H4 (cell line): Measurements from ENCODE around the gene ATG2B. TPM values are rescaled to one million over a fixed set of nuclear protein-coding genes. Genes with fewer than 3 reads are reported as not detected.
A peak's percentile ranks its signal among the peaks of the same experiment; 100 is the strongest.
"Not testable (repeated sequence)": the region's sequence is repeated elsewhere in the genome, so short reads cannot be mapped to it uniquely, and the experiment has no call there.

ENCODE experiments used
- DNase-seq: peaks from one replicate; pipeline ENCODE4 v3.0.0-alpha.2; 2015; ENCODE audit warnings: low spot score
- total RNA-seq: library from RNA; depleted of rRNA; stranded (reverse); fragments of >200 nt; shearing (Covaris generic); gene quantifications from 2 replicates; pipeline ENCODE4 v1.2.3, GENCODE V29; 2014

The ATG2B gene
- total RNA-seq, 1 experiment from 2014 or later, result 5.6 TPM

DNA sequence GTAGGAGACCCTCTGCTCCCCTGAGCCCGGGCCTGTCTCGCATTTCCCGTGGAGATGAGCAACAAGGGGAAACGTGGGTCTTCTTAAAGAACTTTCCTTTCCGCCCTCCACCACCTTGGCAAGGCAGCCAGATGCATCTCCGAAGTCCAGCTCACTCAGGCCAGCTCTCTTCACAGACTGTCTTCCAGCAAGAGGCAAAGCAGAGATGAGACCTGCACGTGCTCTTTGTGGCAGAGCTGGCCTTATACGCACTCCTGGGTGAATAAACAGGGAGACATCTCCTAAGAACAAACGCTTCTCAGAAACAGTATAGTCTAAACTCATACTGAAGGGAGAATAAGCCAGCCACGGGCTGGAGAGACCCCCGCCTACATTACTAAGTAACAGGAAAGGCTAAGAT, 108.5 kb downstream of the ATG2B start:
- DNase-seq, result no peak

DNA sequence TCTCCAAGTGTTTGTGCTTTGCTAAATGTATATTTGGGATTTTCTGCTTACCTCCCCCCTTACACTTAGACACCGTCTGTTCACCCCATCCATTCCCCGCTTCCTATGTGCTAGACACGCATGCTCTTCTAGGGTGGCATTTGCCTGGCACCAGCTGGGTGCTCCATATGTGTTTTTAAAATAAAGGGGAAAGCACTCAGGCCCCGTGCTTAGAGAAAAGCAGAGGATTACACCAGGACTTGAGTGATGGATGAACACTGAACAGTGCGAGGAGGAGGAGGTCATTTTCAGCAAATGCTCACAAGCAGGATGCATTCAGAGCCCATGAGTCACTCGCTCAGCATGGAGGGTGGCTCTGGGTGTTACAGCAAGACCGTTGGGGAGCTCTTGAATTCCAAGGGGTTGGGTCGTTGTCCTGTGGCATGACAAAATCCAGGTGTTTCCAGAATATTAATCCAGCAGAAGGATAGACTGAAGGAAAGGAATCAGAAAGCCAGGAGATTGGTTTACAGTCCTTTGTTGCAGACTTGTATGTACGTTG, 110.1 kb downstream of the ATG2B start:
- DNase-seq, result peak; percentile 64

DNA sequence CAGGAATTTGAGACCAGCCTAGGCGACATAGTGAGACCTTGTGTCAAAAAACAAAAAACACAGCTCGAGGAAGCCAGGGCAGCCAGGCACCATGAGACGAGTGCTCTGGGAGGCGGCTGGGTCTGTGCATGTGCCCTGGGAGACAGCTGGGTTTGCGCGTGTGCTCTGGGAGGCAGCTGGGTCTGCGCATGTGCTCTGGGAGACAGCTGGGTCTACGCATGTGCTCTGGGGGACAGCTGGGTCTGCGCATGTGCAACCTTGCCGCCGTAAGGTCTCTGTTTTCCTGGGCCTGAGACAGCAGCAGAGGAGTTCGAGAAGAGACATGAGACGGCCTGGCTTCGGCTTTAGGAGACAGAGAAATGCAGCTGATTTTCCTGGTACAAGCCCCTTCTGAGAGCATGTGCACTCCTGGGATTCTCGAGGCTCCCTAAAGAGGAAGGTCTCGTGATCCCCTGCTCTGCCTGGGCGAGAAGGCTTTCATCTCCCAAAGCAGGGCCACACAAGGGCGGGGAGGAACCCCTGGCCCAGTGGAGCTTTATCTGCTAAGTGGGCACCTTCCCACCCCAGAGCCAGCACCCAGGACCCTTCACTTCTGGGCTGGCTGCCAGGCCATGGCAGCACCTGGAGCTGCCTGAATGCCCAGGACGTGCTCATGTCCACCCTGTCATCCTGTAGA, 110.7 kb downstream of the ATG2B start:
- no peak for DNase-seq

DNA sequence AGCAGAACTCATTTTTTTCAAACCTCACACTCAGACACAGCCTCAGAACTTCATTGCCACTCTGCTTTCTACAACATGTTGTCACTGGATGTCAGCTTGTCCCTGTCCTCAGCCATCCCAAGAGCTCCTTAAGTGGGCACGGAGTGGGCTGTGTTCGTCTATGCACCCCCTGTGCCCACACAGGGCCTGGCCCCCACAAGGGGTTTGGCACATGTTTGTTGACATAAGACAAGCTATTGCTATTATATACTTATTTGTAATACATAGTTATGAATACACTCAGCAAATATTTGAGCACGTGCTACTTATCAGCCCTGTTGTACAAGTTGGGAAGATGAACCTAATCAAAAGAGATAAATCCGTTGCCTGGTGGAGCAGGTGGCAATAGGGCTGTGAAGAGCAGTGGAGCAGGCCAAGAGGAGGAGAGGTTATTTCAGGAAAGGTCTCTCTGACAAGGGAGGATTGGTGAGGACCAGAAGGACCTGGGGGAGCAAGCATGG, 111.4 kb downstream of the ATG2B start:
- DNase-seq, result no peak

DNA sequence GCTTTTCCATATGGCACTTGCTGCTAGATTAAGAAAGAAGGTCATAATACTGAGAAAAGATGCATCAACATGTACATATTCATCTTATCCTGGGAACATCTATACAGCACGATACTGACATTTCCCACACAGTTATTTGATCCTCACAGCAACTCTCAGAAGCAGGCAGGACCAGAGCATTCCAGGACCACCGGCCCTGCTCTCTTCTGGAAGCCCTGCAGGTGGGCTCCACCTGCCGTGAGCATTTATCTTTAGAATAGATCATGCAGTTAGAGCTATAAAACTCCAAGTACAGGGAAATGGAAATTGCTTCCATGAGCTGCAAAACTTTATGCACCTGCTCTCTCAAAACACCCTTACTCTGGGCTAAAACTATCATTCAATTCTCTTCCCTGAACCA, 112.7 kb downstream of the ATG2B start:
- DNase-seq, result no peak

DNA sequence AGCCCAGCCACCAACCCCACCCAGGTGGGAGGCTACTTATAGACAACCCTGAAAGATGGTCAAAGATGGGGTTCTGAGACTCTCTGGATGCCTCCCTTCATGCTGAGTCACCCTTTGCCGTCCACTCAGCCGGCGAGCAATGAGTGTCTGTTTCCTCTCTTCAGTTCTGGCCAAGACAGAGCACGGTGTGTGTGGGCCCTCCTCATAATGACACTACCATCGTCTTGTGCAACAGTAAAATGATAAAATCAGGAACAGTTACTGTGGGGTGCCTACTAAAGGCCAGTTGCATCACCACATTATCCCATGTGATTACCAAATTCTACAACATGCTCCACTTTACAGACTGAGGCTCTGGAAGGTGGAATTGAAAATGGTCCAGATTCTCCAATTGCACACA, 114.1 kb downstream of the ATG2B start:
- peak; percentile 64 for DNase-seq

DNA sequence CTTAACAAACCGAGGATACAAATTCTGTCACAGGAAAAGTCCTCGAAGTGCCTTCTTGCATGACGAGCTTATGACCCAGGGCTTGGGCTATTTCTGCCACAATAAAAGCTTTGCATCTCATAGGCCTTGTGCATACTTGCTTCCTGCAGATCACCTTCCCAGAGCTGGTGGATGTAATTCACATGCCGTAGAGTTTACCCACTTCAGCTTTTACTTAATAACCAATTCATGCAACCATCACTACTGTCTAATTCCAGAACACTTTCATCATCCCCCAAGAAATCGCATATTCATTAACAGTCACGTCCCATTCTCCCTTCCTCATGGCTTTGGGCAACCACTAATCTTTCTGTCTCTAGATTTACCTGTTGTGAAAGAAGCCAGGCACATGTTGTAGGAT, 116.1 kb downstream of the ATG2B start:
- DNase-seq, result no peak

DNA sequence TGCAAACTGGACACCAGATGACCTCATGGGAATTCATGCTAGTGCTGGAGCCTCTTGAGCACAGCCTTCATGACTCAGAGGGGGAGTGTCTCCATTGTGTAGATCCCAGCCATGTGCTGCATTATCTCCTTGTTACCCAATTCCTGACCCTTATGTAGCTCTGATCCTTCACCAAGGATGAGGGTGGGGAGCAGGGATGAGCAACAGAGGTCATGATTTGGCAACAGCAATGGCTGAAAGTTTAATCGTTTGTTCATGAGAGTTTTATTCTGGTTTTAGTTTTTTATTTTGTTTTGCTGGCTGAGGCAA, 116.6 kb downstream of the ATG2B start:
- peak; percentile 89 for DNase-seq

DNA sequence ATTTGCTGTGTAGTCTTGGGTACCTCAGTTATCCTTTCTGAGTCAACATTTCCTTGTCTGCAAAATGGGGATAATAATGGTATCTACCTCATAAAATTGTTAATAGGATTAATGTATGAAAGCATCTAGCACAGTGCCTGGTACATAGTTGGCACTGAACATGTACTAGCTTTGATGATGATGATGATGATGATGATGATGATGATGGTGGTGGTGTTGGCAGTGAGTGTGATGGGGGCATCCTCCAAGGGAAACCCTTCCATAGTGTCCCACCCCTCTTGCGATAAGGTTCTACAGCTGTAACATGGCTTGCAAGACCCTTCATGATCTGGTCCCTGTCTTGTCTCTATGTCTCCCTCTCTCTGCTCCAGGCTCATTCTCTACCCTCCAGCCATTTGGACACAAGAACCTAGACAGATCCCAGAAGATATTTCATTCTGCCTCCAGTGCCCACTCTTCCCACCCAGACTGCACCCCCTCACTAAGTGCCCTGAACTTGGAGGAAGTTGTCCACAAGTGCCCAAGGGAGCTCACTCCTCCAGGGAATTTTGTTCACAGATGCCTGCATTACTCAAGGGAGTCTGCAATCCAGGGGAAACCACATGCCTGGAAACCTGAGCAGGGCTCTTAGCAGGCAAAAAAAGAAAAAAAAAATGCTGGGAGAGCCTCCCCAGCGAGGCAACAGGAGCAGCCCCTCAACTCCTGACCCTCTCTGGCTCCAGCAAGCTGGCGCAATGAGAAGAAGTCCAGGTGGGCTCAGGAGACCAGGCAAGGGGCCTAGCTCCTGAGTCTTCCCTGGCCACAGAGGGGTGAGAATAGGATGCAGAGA, 117.2 kb downstream of the ATG2B start:
- peak; percentile 63 for DNase-seq

DNA sequence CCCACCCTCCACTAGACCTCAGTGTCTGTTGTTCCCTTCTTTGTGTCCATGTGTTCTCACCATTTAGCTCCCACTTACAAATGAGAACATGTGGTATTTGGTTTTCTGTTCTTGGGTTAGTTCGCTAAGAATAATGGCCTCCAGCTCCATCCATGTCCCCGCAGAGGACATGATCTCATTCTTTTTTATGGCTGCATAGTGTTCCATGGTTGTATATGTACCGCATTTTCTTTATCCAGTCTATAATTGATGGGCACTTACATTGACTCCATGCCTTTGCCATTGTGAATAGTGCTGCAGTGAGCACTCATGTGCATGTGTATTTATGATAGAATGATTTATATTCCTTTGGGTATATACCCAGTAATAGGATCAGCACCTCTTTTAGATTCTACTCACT, 118.1 kb downstream of the ATG2B start:
- DNase-seq, result not testable (repeated sequence)

DNA sequence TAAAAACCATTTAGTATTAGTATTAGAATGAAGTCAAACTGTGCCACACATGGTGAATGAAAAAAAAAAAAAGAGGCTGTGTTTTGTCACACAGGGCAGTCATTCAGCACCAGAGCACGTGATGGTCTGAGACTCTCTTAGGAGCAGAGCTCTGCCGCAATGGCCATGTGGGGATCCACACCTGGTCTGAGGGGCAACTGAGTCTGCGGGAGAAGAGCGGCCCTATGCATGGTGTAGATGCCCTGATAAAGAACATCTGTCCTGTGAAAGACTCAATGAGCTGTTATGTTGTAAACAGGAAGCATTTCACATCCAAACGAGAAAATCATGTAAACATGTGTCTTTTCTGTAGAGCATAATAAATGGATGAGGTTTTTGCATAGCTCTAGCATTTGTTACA, 119.4 kb downstream of the ATG2B start:
- DNase-seq, result no peak

DNA sequence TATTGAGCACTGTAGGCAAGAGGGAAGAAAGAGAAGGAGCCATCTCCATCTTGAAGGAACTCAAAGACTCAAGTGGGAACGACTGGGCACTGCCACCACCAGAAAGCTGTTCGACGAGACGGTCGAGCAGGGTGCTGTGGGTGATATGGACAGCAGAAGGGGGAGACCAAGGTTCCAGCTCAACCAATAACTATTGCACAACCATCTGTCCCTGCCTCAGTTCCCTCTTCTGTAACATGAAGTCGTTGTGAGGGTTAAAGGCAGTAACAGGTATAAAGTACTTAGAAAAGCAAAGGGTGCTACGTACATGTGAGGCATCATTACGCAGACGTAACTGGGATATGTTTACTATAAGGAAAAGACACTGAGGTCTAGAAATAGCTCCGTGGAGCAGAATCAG, 121.0 kb downstream of the ATG2B start:
- no peak for DNase-seq

DNA sequence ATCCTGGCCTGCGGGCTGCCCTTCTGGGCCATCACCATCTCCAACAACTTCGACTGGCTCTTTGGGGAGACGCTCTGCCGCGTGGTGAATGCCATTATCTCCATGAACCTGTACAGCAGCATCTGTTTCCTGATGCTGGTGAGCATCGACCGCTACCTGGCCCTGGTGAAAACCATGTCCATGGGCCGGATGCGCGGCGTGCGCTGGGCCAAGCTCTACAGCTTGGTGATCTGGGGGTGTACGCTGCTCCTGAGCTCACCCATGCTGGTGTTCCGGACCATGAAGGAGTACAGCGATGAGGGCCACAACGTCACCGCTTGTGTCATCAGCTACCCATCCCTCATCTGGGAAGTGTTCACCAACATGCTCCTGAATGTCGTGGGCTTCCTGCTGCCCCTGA, 122.5 kb downstream of the ATG2B start:
- DNase-seq, result no peak

DNA sequence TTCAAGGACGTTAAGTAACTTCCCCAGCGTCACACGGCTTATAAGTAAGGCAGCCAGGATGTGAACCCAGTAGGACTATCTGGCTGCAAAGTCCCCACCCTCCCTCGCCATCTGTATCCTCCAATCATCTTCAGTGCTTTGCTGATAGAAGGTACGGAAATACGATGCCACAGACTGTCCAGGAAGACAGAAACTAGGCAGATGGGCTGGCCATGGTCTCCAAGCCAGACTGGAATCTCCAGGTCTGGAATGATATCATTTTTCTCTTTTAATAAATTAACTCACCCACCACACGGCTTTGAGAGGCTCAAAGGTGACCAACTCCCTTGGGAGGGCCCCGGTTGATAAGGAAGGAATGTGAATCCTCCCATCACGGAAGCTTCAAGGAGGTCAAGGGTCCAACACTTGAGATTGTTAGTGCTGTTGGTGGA, 123.4 kb downstream of the ATG2B start:
- DNase-seq, result no peak

DNA sequence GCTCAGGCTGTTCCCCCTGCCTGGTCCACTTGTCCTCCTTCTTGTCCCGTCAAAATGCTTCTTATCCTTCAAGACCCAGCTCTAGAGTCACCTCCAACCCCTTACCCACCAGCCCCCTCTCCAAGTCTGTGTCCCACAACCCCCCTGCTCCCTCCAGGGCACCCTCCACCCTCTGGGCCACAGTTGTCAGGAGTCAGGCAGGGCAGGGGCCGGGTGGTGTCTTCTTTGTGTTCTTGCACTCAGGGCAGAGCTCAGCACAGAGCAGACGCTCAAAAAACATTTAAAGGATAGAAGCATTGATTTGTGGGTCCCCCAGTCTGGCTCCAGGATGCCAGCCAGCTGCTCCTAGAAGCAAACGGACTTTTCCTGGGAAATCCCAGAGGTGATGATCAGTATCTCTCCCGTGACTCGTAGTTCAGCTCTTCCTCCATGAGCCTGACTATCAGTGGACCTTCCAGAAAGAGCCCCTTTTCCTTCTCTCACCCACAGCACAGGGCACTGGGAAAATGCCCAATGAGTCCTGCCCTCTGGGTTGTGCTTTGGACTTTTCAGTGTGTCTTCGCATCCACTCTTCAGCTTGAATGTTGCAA, 124.4 kb downstream of the ATG2B start:
- no peak for DNase-seq

DNA sequence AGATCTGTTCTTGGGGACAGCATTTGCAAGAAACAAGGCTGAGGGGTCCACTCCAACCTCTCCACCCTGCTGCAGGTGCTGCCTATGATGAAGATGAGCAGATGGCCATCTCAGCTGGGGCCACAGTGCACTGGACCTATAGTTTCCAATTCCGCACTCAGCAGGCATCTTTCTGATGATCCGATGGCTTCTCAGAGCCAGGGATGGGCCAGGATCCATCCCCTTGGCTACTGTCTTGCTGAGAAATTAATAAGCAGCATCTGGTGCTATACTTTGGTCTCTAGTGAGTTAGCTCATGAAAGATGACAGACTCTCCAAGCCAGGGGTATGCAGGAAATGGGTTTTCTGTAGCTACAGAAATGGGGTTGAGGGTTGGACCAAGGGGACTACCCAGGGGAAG, 125.5 kb downstream of the ATG2B start:
- DNase-seq, result no peak

DNA sequence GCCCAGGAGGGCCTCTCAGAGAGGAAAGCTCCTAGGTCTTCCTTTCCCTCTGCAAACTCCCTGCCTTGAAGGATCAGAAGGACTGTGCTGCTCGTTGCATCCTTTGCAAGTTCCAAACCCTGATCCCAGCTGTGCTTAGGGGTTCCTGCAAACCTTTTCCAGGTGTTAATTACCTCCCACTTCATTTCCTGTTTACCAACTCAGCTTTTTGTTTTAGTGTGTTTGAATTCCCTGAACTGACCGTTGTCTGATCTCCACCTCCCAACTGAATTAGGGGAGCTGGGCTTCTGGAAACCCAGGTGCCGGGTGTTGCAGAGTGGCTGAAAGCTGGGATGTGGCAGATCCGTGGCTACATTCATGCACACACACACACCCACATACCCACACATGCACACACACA, 127.7 kb downstream of the ATG2B start:
- no peak for DNase-seq

DNA sequence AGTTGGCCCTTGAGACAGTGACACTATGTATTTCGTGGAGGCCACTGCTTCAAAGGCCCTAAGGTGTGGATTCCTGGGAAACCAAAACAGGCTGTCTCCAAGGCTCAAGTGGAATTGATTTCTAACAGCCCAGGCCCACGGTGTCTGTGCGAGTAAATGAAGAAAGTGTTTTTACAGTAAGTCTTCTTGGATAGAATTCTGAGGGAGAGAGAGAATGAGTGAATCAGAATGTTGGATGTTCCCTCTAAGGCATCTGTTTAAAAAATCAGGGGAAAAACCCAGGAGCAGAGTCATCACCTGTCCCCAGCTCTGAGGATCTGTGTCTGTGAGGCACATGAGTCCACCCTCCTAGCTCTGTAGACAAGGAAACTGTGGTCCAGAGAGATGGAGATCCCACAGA, 129.5 kb downstream of the ATG2B start:
- DNase-seq, result no peak

DNA sequence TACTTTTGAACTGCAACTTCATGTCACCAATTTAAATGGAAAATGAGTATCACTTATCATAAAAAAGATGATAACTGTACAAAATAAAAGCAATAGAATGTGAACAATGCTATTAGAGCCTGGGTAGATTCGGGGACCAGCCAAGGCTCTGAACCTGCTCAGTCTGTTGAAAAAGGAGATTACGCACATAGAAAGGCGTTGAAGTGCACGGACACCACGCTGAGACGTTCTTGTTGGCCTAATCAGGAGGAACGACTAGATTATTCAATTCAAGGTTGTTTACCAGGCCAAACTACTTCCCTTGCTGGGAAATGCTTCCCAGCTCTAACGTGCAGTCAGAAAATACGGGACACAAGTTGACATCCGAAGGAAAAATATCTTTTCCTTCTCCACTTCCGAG, 130.6 kb downstream of the ATG2B start:
- DNase-seq, result no peak

DNA sequence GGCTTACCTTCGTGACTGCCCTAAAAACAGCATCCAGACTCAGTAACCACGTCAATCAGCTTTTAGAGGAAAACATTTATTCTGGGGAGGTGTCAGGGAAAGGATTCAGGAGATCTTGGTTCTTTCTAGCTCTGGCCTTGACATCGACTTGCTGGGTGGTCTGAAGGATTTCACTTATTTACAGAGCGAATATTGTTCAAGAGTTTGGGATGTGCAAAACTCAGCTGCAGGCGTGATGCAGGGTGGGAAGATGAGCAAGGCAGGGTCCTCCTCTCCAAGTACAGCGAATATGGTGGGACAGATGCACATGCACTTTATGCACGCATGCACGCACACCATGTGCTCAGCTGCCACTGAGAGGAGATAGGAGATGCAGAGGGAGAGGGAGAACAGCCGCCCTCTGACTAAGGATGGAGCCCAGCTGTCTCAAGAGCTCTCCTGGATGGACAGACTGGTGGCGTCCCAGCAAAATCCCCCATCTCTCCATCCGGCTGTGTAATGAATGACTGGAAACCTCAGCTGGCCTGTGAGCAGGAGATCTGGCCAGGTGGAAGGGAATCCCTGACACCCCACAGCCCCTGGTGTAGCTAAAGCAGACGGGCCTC, 131.5 kb downstream of the ATG2B start:
- no peak for DNase-seq

DNA sequence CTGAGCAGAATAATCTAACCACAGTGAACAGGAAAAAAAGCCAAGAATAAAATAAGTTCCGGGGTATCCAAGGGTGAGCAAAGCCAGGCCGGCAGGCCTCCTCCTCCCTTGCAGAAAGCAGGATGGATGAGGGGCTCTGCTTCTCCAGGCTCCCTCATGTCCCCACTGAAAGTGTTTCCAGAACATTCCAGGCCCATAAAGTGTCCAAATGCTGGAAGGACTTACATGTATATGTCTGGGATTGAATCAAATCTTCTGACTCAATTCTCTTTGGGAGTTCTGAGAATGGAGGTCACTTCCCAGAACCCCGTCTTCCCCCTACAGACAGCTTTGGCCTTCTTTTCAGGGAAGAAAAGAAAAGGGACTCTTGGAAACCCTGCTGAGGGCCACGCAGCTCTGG, 132.1 kb downstream of the ATG2B start:
- no peak for DNase-seq

DNA sequence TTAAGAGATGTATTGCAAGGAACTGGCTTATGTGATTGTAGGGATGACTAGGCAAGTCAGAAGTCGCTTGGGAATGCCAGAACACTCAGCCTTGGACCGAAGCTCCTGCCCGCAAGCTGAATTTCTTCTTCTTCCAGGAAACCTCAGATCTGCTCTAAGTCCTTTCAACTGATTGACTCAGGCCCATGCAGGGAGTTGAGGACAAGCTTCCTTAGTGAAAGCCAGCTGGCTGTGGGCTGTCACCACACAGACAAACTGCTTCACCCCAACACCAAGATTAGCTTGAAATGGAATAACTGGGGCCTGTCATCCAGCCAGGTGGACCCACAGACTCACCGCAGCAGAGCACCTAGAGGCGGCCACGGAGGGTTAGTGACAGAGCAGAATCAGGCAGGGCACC, 133.8 kb downstream of the ATG2B start:
- no peak for DNase-seq
